ENCODE measurements around the gene PPL. TPM values are rescaled to one million over a fixed set of nuclear protein-coding genes. Genes with fewer than 3 reads are reported as not detected.

The PPL gene
- total and polyA plus RNA-seq, 2 of the 13 experiments (the other 11 are each of a cell fraction or from before 2014, with no cell fraction given) = 5.7 to 6.6 TPM

- no peak for TF ChIP-seq ELF1 (CRISPR knock-in tag; IDR thresholded peaks at IDR 0.05)
Measured at GRCh38 chr16:4925791-4926190, 11.2 kb downstream of the PPL start (continued).

GRCh38 chr16:4925293-4925607 lies 11.7 kb downstream of the PPL start:
- no peak overlapping the region for H2AFZ ChIP-seq (ENCODE audit: low read length)
- peak overlapping the region; percentile 66 for H3K4me2 ChIP-seq (ENCODE audit: low read depth, low read length)
- POLR2A ChIA-PET = interaction anchor here (0.7 to 1.0 kb wide), 3 partner anchors 11 to 77 kb away, joined by 3 to 6 read pairs (median 4); partner anchors contain the start of gene UBN1
- H3K79me2 ChIP-seq (ENCODE audit: insufficient read depth, low read length) = no peaks in the 10 kb centered on the region
- peaks cover 0 to 1% of the 10 kb centered on the region in 2 experiments; a peak in 2 of 5 replicates for H3K36me3 ChIP-seq (replicated peaks in 1 of 2; ENCODE audit: control insufficient read depth in 1 of 2, insufficient read depth in 2 of 2, low read length in 2 of 2)
- BruUV-seq (replicated peaks) = no TSS peak
- in situ Hi-C loops (cut with HindIII; ENCODE audit: extremely low pct_ligation_motif_present, low pct_unique_long_range_greater_than_20kb) = no loop called here
- no peak overlapping the region for H3K9ac ChIP-seq (ENCODE audit: insufficient read depth, low read depth, low read length)
- peaks cover 19% of the 10 kb centered on the region for H3K4me1 ChIP-seq (ENCODE audit: insufficient read depth, low read length)
- CTCF ChIA-PET (ENCODE audit: low intra/inter-chr PET ratio, low total read pairs) = interaction anchor here (0.5 kb wide), 1 partner anchor 136 kb away, joined by 3 read pairs; no protein-coding TSS in a partner anchor
- H3K9me3 ChIP-seq (ENCODE audit: low read length) = peaks cover 6% of the 10 kb centered on the region; the same call in 1 of the 2 replicates
- ATAC-seq = no peak
- no peak for FAIRE-seq
- 50% methylated on average over 5 of the region's 5 CpGs for WGBS (ENCODE audit: low lambda C conversion rate)
- peak overlapping the region in 1 of 3 experiments; percentile 56; a peak in 1 of 6 replicates for H3K4me3 ChIP-seq (replicated peaks in 1 of 3; ENCODE audit: insufficient read depth in 1 of 3, low read depth in 2 of 3, low read length in 3 of 3)
- intact Hi-C loops (cut with micrococcal nuclease; ENCODE audit: unreplicated experiment) = no loop called here
- no peaks in the 10 kb centered on the region for H3K27me3 ChIP-seq (ENCODE audit: control insufficient read depth in 1 of 2, insufficient read depth in 2 of 2, low read length in 2 of 2)
- peak overlapping the region; percentile 5 for H3K27ac ChIP-seq (ENCODE audit: extremely low read length, insufficient read depth, low read length)
- DNase-seq (ENCODE audit: low spot score) = no peak
- TF ChIP-seq ZNF337 (CRISPR knock-in tag; IDR thresholded peaks at IDR 0.05; ENCODE audit: borderline replicate concordance, low read depth) (0 out of 2 replicates have a peak, but pooled peaks have one; percentile 17), GATAD1 (CRISPR knock-in tag; IDR thresholded peaks at IDR 0.05) (peak; percentile 4; the same call in 1 of the 2 replicates), ZNF816 (CRISPR knock-in tag; IDR thresholded peaks at IDR 0.05; ENCODE audit: borderline replicate concordance) (no peak), FIP1L1 (IDR thresholded peaks at IDR 0.05; ENCODE audit: borderline replicate concordance, insufficient read depth, low read depth, low read length) (no peak), ZNF558 (CRISPR knock-in tag; IDR thresholded peaks at IDR 0.05; ENCODE audit: borderline replicate concordance) (no peak), ZNF501 (CRISPR knock-in tag; IDR thresholded peaks at IDR 0.05) (peak; percentile 7; the same call in 1 of the 2 replicates), ZFAT (CRISPR knock-in tag; conservative IDR thresholded peaks at IDR 0.05) (no peak), ZNF614 (CRISPR knock-in tag; IDR thresholded peaks at IDR 0.05; ENCODE audit: borderline replicate concordance) (0 out of 2 replicates have a peak, but pooled peaks have one; percentile 7), ZSCAN25 (CRISPR knock-in tag; IDR thresholded peaks at IDR 0.05) (0 out of 2 replicates have a peak, but pooled peaks have one; percentile 10), DRAP1 (CRISPR knock-in tag; IDR thresholded peaks at IDR 0.05) (no peak), TBX2 (CRISPR knock-in tag; IDR thresholded peaks at IDR 0.05; ENCODE audit: borderline replicate concordance) (0 out of 2 replicates have a peak, but pooled peaks have one; percentile 12), NBN (conservative IDR thresholded peaks at IDR 0.05) (no peak), ASH2L (IDR thresholded peaks at IDR 0.05; ENCODE audit: insufficient read length, low read depth, low read length) (peak; percentile 0), MEF2D (CRISPR knock-in tag; IDR thresholded peaks at IDR 0.05) (0 out of 2 replicates have a peak, but pooled peaks have one; percentile 9), ZFYVE20 (CRISPR knock-in tag; IDR thresholded peaks at IDR 0.05; ENCODE audit: borderline replicate concordance, low read depth) (no peak), GMEB1 (CRISPR knock-in tag; IDR thresholded peaks at IDR 0.05; ENCODE audit: borderline replicate concordance) (peak; percentile 44; the same call in 1 of the 2 replicates), HDAC1 (CRISPR knock-in tag; IDR thresholded peaks at IDR 0.05) (no peak), KLF12 (CRISPR knock-in tag; IDR thresholded peaks at IDR 0.05; ENCODE audit: borderline replicate concordance) (peak; percentile 7; the same call in 1 of the 2 replicates), ZKSCAN1 (IDR thresholded peaks at IDR 0.05; ENCODE audit: low read length) (peak; percentile 70; the same call in 1 of the 2 replicates)
- no peaks in the 10 kb centered on the region for H4K20me1 ChIP-seq (ENCODE audit: insufficient read depth, low read length)

All from HepG2 (cell line).